NCI-H526 treated with DMSO at 0.1 percent for 48 hours (cell line): ENCODE measurements around the gene SLC35E2B.
A peak's percentile ranks its signal among the peaks of the same experiment; 100 is the strongest.
"Not testable (repeated sequence)": the region's sequence is repeated elsewhere in the genome, so short reads cannot be mapped to it uniquely, and the experiment has no call there.

Experiments used
- DNase-seq: peaks from one replicate; lab custom pipeline; 2025; lab: John Stamatoyannopoulos, UW

Gene SLC35E2B

GRCh38 chr1:1703796-1704195 lies 11.2 kb upstream of the SLC35E2B start:
- DNase-seq, result no peak

GRCh38 chr1:1702506-1702905 lies 9.9 kb upstream of the SLC35E2B start:
- DNase-seq, result not testable (repeated sequence)

GRCh38 chr1:1700557-1700956 lies 8.0 kb upstream of the SLC35E2B start:
- not testable (repeated sequence) for DNase-seq

- DNase-seq, result not testable (repeated sequence)
Measured at GRCh38 chr1:1700067-1700466, 7.5 kb upstream of the SLC35E2B start.

GRCh38 chr1:1699061-1699460 lies 6.5 kb upstream of the SLC35E2B start:
- not testable (repeated sequence) for DNase-seq

GRCh38 chr1:1697358-1698183 lies 5.0 kb upstream of the SLC35E2B start:
- DNase-seq, result not testable (repeated sequence)

- not testable (repeated sequence) for DNase-seq
Measured at GRCh38 chr1:1696431-1697357, 4.1 kb upstream of the SLC35E2B start.

GRCh38 chr1:1692324-1692713 lies 276 bp downstream of the SLC35E2B start:
- DNase-seq, result peak; percentile 26

- DNase-seq, result not testable (repeated sequence)
Measured at GRCh38 chr1:1691443-1691842, 1.2 kb downstream of the SLC35E2B start.

- DNase-seq, result not testable (repeated sequence)
Measured at GRCh38 chr1:1689526-1689925, 3.1 kb downstream of the SLC35E2B start.

GRCh38 chr1:1687846-1688245 lies 4.7 kb downstream of the SLC35E2B start:
- DNase-seq, result no peak

- no peak for DNase-seq
Measured at GRCh38 chr1:1684031-1684681, 8.4 kb downstream of the SLC35E2B start.

- no peak for DNase-seq
Measured at GRCh38 chr1:1683104-1683905, 9.3 kb downstream of the SLC35E2B start.

GRCh38 chr1:1680912-1681273 lies 11.7 kb downstream of the SLC35E2B start:
- no peak for DNase-seq

GRCh38 chr1:1680031-1680911 lies 12.3 kb downstream of the SLC35E2B start:
- no peak for DNase-seq

GRCh38 chr1:1678581-1679380 lies 13.8 kb downstream of the SLC35E2B start:
- DNase-seq, result no peak

GRCh38 chr1:1677718-1678580 lies 14.6 kb downstream of the SLC35E2B start:
- no peak for DNase-seq

- not testable (repeated sequence) for DNase-seq
Measured at GRCh38 chr1:1676087-1676486, 16.5 kb downstream of the SLC35E2B start.

- not testable (repeated sequence) for DNase-seq
Measured at GRCh38 chr1:1675218-1675617, 17.4 kb downstream of the SLC35E2B start.
